WTC11 (cell line): ENCODE results near the gene KCTD11.

Experiments used
- ATF2 ChIP-seq: sonication (generic); formaldehyde crosslinking; IDR thresholded peaks from 2 replicates; pipeline ENCODE4 v1.8.1; 2022; ENCODE audit warnings: low read depth, missing genetic modification reagents, borderline replicate concordance
- ATF3 ChIP-seq: sonication (generic); formaldehyde crosslinking; conservative IDR thresholded peaks from 2 replicates; pipeline ENCODE4 v1.8.1; 2022; ENCODE audit warnings: mild to moderate bottlenecking, missing genetic modification reagents
- CREB1 ChIP-seq: sonication (generic); formaldehyde crosslinking; IDR thresholded peaks from 2 replicates; pipeline ENCODE4 v1.8.0; 2023; ENCODE audit warnings: mild to moderate bottlenecking, missing genetic modification reagents
- ETV6 ChIP-seq: sonication (generic); formaldehyde crosslinking; IDR thresholded peaks from 2 replicates; pipeline ENCODE4 v1.8.1; 2022; ENCODE audit warnings: mild to moderate bottlenecking, missing genetic modification reagents

- no peak for TF ChIP-seq ATF2
- no peak for TF ChIP-seq ATF3 (CRISPR knock-in tag)
- TF ChIP-seq ETV6 (CRISPR knock-in tag) = no peak
- TF ChIP-seq CREB1 (CRISPR knock-in tag) = no peak
Observed at GRCh38 chr17:7391307-7391706, 39.3 kb downstream of the KCTD11 start.
